Lung (tissue), 12 donors: ENCODE measurements around the gene TANC1. TPM values are rescaled to one million over a fixed set of nuclear protein-coding genes. Genes with fewer than 3 reads are reported as not detected.

Experiments used
- ATAC-seq: fragments of 200-7000 bp; cut with Tn5 transposase; one replicate; pipeline ENCODE4 v1.9.1; 2020; ENCODE audit warnings: moderate number of reproducible peaks; ENCODE audit not compliant: insufficient read depth, low FRiP score
- DNase-seq, 3 donors: peaks; one replicate each; pipeline ENCODE4 v3.0.0-alpha.2; 2013 to 2017
- H3K27ac ChIP-seq, 2 donors: one replicate each; pipeline ENCODE4 v1.5.1; 2013; ENCODE audit warnings: mild to moderate bottlenecking in 2 of 2, moderate library complexity in 2 of 2, control low read depth in 1 of 2, inconsistent platforms in 1 of 2, low read depth in 1 of 2, low read length in 1 of 2
- H3K27me3 ChIP-seq, 3 donors: one replicate each; pipeline ENCODE4 v1.5.1; 2013; ENCODE audit warnings: low read length in 2 of 3; ENCODE audit not compliant: control insufficient read depth in 3 of 3, insufficient read depth in 3 of 3
- H3K36me3 ChIP-seq, 4 donors: one replicate each; pipeline ENCODE4 v1.5.1; 2013; ENCODE audit warnings: low read length in 4 of 4, mild to moderate bottlenecking in 1 of 4, moderate library complexity in 1 of 4; ENCODE audit not compliant: control insufficient read depth in 4 of 4, insufficient read depth in 4 of 4
- H3K4me1 ChIP-seq, 5 donors: one replicate each; pipeline ENCODE4 v1.5.1; 2013; ENCODE audit warnings: low read length in 5 of 5, mild to moderate bottlenecking in 2 of 5, moderate library complexity in 1 of 5; ENCODE audit not compliant: control insufficient read depth in 5 of 5, insufficient read depth in 5 of 5
- H3K4me3 ChIP-seq: one replicate; pipeline ENCODE4 v1.5.1; 2013; ENCODE audit warnings: mild to moderate bottlenecking, control low read depth, moderate library complexity
- H3K9ac ChIP-seq, 2 donors: one replicate each; pipeline ENCODE4 v1.5.1; 2013; ENCODE audit warnings: low read length in 2 of 2, control low read depth in 1 of 2; ENCODE audit not compliant: insufficient read depth in 1 of 2
- H3K9me3 ChIP-seq, 4 donors: one replicate each; pipeline ENCODE4 v1.5.1; 2013; ENCODE audit warnings: low read length in 3 of 4, mild to moderate bottlenecking in 1 of 4, moderate library complexity in 1 of 4; ENCODE audit not compliant: control insufficient read depth in 4 of 4, insufficient read depth in 3 of 4
- CTCF ChIP-seq: IDR thresholded peaks from 2 replicates; pipeline ENCODE4 v1.5.1; 2012; ENCODE audit warnings: mild to moderate bottlenecking; ENCODE audit errors: control extremely low read depth, extremely low read depth
- WGBS, 2 donors: extraction: QIAGEN DNeasy Blood & Tissue Kit; methylation state at CpG; one replicate each; pipeline ENCODE4 v1.1.7; 2013; 5-methylcytosine and 5-hydroxymethylcytosine counted together
- polyA plus RNA-seq, 2 donors: library from polyadenylated mRNA; stranded (reverse); fragments of 200-250 nt; gene quantifications; one replicate each; pipeline ENCODE4 v1.2.1, GENCODE V29; 2013
- total RNA-seq, 2 donors: library from RNA; depleted of rRNA in 1 of 2; stranded (reverse); fragments of >200 nt in 1 of 2; gene quantifications; one replicate each; pipeline ENCODE4 v1.2.1, GENCODE V29; 2014 to 2021
- donor health status: control.
- donor health status: control.
- donor health status: Bipolar disorder and iron deficiency.
- donor health status: healthy.
- donor health status: DM: yes; HTN: yes; CAD: no.

TANC1 gene
- total and polyA plus RNA-seq, 4 donors: 14.3 to 99.5 (median 37.3) TPM

GRCh38 chr2:158988501-158988900 is 20.1 kb downstream of the TANC1 start:
- Histone ChIP-seq H3K36me3 (peaks cover 0 to 4% (median 0%) of the 10 kb centered on the region in 4 donors), H3K4me3 (no peak overlapping the region), H3K27me3 (no peaks in the 10 kb centered on the region), H3K4me1 (peaks cover 10 to 25% (median 18%) of the 10 kb centered on the region in 5 donors), H3K27ac (peak overlapping the region in 1 of 2 donors; percentile 20), H3K9ac (no peak overlapping the region), H3K9me3 (no peaks in the 10 kb centered on the region)
- DNase-seq (peak in 1 of 3 donors; percentile 47), ATAC-seq (peak; percentile 53)
- TF ChIP-seq CTCF: no peak
- 50 to 59% methylated on average over 5 of the region's 5 CpGs for WGBS, 2 donors

- Histone ChIP-seq H3K27me3 (no peaks in the 10 kb centered on the region), H3K36me3 (peaks cover 0 to 4% (median 0%) of the 10 kb centered on the region in 4 donors), H3K4me3 (no peak overlapping the region), H3K27ac (peak overlapping the region in 1 of 2 donors; percentile 4), H3K9ac (no peak overlapping the region), H3K9me3 (no peaks in the 10 kb centered on the region), H3K4me1 (peaks cover 6 to 28% (median 12%) of the 10 kb centered on the region in 5 donors)
- ATAC-seq (no peak), DNase-seq (no peak)
- 79 to 83% methylated on average over 5 of the region's 5 CpGs for WGBS, 2 donors
- no peak for TF ChIP-seq CTCF
Measured at GRCh38 chr2:158989165-158989564, 20.7 kb downstream of the TANC1 start.

GRCh38 chr2:158990397-158991214 is 22.2 kb downstream of the TANC1 start:
- H3K27me3 ChIP-seq: no peaks in the 10 kb centered on the region
- H3K9ac ChIP-seq: no peak overlapping the region
- TF ChIP-seq CTCF: no peak
- H3K9me3 ChIP-seq: no peaks in the 10 kb centered on the region
- H3K4me1 ChIP-seq: peaks cover 3 to 31% (median 17%) of the 10 kb centered on the region in 5 donors
- DNase-seq (no peak), ATAC-seq (peak; percentile 55)
- no peak overlapping the region for H3K4me3 ChIP-seq
- H3K36me3 ChIP-seq: peaks cover 0 to 4% (median 0%) of the 10 kb centered on the region in 4 donors
- WGBS, 2 donors: 92 to 96% methylated on average over 6 of the region's 6 CpGs
- H3K27ac ChIP-seq: no peak overlapping the region
